RPMI8226 (cell line): ENCODE data around the gene ATP6V1G3.
"Not testable (repeated sequence)": the region's sequence is repeated elsewhere in the genome, so short reads cannot be mapped to it uniquely, and the experiment has no call there.

Experiments
- DNase-seq: peaks from one replicate; pipeline ENCODE4 v3.0.0-alpha.2; 2015

Gene ATP6V1G3

GRCh38 chr1:198540580-198540979, at the start of gene ATP6V1G3:
TSS of gene ATP6V1G3 (minus strand) at chr1:198540680. CDS start at chr1:198540650, 30 bp downstream.
- DNase-seq, result no peak

- DNase-seq, result no peak
Observed at GRCh38 chr1:198588845-198589244, 48.4 kb upstream of the ATP6V1G3 start.

GRCh38 chr1:198584163-198584562, 43.7 kb upstream of the ATP6V1G3 start:
- DNase-seq, result no peak

GRCh38 chr1:198583209-198583802, 42.8 kb upstream of the ATP6V1G3 start:
- DNase-seq, result not testable (repeated sequence)

- DNase-seq, result no peak
Observed at GRCh38 chr1:198577444-198577843, 37.0 kb upstream of the ATP6V1G3 start.

- no peak for DNase-seq
Observed at GRCh38 chr1:198575798-198576641, 35.5 kb upstream of the ATP6V1G3 start.

- DNase-seq, result no peak
Observed at GRCh38 chr1:198575292-198575691, 34.8 kb upstream of the ATP6V1G3 start.

GRCh38 chr1:198574325-198574724, 33.8 kb upstream of the ATP6V1G3 start:
- no peak for DNase-seq

- DNase-seq, result no peak
Observed at GRCh38 chr1:198564716-198565115, 24.2 kb upstream of the ATP6V1G3 start.

- DNase-seq, result no peak
Observed at GRCh38 chr1:198564157-198564556, 23.7 kb upstream of the ATP6V1G3 start.

GRCh38 chr1:198563583-198563982, 23.1 kb upstream of the ATP6V1G3 start:
- DNase-seq, result no peak

- no peak for DNase-seq
Observed at GRCh38 chr1:198560161-198560560, 19.7 kb upstream of the ATP6V1G3 start.

GRCh38 chr1:198559362-198559761, 18.9 kb upstream of the ATP6V1G3 start:
- DNase-seq, result no peak

- no peak for DNase-seq
Observed at GRCh38 chr1:198558402-198558801, 17.9 kb upstream of the ATP6V1G3 start.

- peak; percentile 44 for DNase-seq
Observed at GRCh38 chr1:198556971-198557370, 16.5 kb upstream of the ATP6V1G3 start.

GRCh38 chr1:198552668-198553416, 12.4 kb upstream of the ATP6V1G3 start:
- no peak for DNase-seq

GRCh38 chr1:198550941-198551524, 10.6 kb upstream of the ATP6V1G3 start:
- DNase-seq, result no peak

GRCh38 chr1:198549866-198550265, 9.4 kb upstream of the ATP6V1G3 start:
- no peak for DNase-seq

GRCh38 chr1:198548890-198549289, 8.4 kb upstream of the ATP6V1G3 start:
- no peak for DNase-seq

- no peak for DNase-seq
Observed at GRCh38 chr1:198545156-198545555, 4.7 kb upstream of the ATP6V1G3 start.

- no peak for DNase-seq
Observed at GRCh38 chr1:198544265-198544664, 3.8 kb upstream of the ATP6V1G3 start.

GRCh38 chr1:198543670-198544260, 3.3 kb upstream of the ATP6V1G3 start:
- no peak for DNase-seq

GRCh38 chr1:198542632-198543031, 2.2 kb upstream of the ATP6V1G3 start:
- no peak for DNase-seq
